ENCODE measurements around the gene NR4A2. TPM values are rescaled to one million over a fixed set of nuclear protein-coding genes. Genes with fewer than 3 reads are reported as not detected.

NR4A2 gene
- total and polyA plus RNA-seq, 7 donors: 1.8 to 11.3 (median 2.6) TPM

- DNase-seq: no peak
- no peaks in the 10 kb centered on the region for H3K9me3 ChIP-seq
- 73 to 92% methylated on average over 12 of the region's 12 CpGs for WGBS, 2 donors
- peaks cover 13 to 66% (median 16%) of the 10 kb centered on the region in 3 donors for H3K27me3 ChIP-seq
- no peak overlapping the region for H3K27ac ChIP-seq
- no peak overlapping the region for H3K4me3 ChIP-seq
- intact Hi-C loops (cut with DNase I): no loop called here
- H3K36me3 ChIP-seq: peaks cover 0 to 20% (median 2%) of the 10 kb centered on the region in 4 donors
- H3K4me1 ChIP-seq: peaks cover 0 to 22% (median 16%) of the 10 kb centered on the region in 4 donors
- no peak for TF ChIP-seq POLR2A (IDR thresholded peaks at IDR 0.05)
- no peak for TF ChIP-seq CTCF (IDR thresholded peaks at IDR 0.05)
- no peak for TF ChIP-seq EP300 (IDR thresholded peaks at IDR 0.05)
- TF ChIP-seq POLR2AphosphoS5 (IDR thresholded peaks at IDR 0.05): no peak
Measured at GRCh38 chr2:156326526-156327095, 5.9 kb downstream of the NR4A2 start.

GRCh38 chr2:156325688-156326525 lies 6.6 kb downstream of the NR4A2 start:
- H3K4me3 ChIP-seq: no peak overlapping the region
- WGBS, 2 donors: 79 to 93% methylated on average over 12 of the region's 12 CpGs
- DNase-seq: no peak
- peaks cover 16 to 73% (median 23%) of the 10 kb centered on the region in 3 donors for H3K27me3 ChIP-seq
- H3K36me3 ChIP-seq: peaks cover 0 to 20% (median 2%) of the 10 kb centered on the region in 4 donors
- no peak overlapping the region for H3K27ac ChIP-seq
- no peaks in the 10 kb centered on the region for H3K9me3 ChIP-seq
- intact Hi-C loops (cut with DNase I): no loop called here
- peaks cover 0 to 25% (median 21%) of the 10 kb centered on the region in 4 donors for H3K4me1 ChIP-seq
- TF ChIP-seq POLR2A (IDR thresholded peaks at IDR 0.05) (no peak), POLR2AphosphoS5 (IDR thresholded peaks at IDR 0.05) (no peak), CTCF (IDR thresholded peaks at IDR 0.05) (no peak), EP300 (IDR thresholded peaks at IDR 0.05) (no peak)

DNA sequence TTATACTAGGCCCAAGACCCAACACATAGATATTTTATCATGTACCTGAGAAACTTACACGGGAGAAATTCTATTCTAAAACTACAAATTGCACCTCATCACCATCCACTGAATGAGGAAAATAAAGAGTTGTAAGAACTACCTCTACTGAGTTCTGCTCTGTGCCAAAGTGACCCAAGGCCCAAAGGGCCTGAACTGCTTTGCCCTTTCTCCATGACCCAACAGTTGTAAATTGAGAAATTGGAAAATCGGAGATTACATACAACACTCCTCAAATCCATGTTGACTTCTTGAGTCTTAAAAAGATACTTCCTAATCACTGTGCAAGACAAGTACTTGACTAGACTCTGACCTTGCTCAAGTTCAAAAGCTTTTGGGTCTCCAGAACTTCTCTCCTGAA lies 8.8 kb downstream of the NR4A2 start:
- Histone ChIP-seq H3K36me3 (peaks cover 0 to 20% (median 2%) of the 10 kb centered on the region in 4 donors), H3K27me3 (peaks cover 20 to 78% (median 41%) of the 10 kb centered on the region in 3 donors), H3K4me3 (no peak overlapping the region), H3K27ac (no peak overlapping the region), H3K9me3 (no peaks in the 10 kb centered on the region), H3K4me1 (peaks cover 0 to 35% (median 34%) of the 10 kb centered on the region in 4 donors)
- no peak for DNase-seq
- WGBS, 2 donors: 78 to 91% methylated on average over 2 of the region's 2 CpGs
- TF ChIP-seq POLR2AphosphoS5 (IDR thresholded peaks at IDR 0.05) (no peak), EP300 (IDR thresholded peaks at IDR 0.05) (no peak)
- intact Hi-C loops (cut with DNase I): no loop called here

DNA sequence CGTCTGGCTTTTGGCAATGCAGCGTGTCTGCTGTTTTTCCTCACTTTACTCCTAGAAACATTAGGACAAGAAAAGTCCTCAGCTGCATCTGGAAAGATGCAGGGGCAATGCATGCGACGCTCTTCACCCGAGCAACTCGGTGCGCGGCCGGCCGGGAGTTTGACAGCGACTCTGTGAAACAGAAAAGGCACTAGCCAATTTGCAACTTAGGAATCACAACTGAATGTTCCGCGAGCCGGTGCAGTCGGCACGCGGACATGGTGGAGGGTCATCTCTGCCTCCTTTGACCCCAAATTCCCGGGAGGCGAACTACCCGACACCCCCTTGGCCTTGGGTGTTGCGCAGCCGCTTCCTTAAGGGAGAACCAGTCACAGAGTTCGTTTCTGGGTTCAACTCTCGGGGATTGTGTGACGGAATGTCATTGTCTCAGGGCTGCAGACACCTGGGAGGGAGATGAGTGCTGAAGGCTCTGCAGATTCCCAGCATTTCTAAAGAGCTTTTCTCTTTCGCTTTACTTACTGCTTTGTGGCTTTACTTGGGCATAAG lies 9.8 kb downstream of the NR4A2 start:
- Histone ChIP-seq H3K4me1 (peaks cover 0 to 35% (median 34%) of the 10 kb centered on the region in 4 donors), H3K27ac (no peak overlapping the region), H3K36me3 (peaks cover 0 to 20% (median 2%) of the 10 kb centered on the region in 4 donors), H3K9me3 (no peaks in the 10 kb centered on the region), H3K4me3 (peak overlapping the region in 2 of 4 donors; percentile 8 to 39), H3K27me3 (peaks cover 20 to 68% (median 41%) of the 10 kb centered on the region in 3 donors)
- intact Hi-C loops (cut with DNase I): no loop called here
- WGBS, 2 donors: 18 to 22% methylated on average over 26 of the region's 26 CpGs
- DNase-seq: no peak
- no peak for TF ChIP-seq CTCF (IDR thresholded peaks at IDR 0.05)
- TF ChIP-seq EP300 (IDR thresholded peaks at IDR 0.05): no peak
- TF ChIP-seq POLR2AphosphoS5 (IDR thresholded peaks at IDR 0.05): no peak
- TF ChIP-seq POLR2A (IDR thresholded peaks at IDR 0.05): no peak
